ENCODE results near the gene NOL3. TPM values are rescaled to one million over a fixed set of nuclear protein-coding genes. Genes with fewer than 3 reads are reported as not detected.

NOL3 gene
- total and polyA plus RNA-seq, 2 of the 4 experiments (the other 2 are of a cell fraction), result 6.1 to 17.2 TPM

DNA sequence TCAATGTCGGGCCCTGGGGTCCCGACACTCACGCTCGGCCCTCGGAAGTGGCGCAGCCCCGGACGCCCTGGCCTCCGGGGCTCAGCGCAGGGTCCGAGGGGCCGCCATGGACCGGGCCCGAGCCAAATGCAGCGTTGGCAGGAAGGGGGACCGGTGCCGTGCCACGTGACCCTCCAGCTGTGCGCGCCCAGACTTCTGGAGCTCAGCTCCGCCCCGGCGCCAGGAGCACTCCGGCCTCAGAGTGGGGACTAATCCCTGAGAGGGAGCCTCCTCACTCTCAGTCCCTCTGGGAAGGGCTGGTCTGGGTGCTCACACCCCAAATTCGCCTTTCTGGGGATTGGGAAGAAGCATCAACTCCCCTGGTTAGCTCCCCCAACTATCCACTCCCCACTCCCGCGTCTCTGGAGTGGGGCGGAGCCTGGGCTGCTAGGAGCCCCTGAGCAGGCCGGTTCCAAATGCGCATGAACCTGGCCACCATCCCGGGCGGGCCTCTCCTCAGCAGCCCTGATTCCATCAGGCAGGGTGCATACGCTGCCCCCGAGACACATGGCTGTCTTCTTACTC is 19.4 kb upstream of the NOL3 start, which contains the start of gene B3GNT9:
Gene B3GNT9 (minus strand): TSS at position 166 of the 564 bp plus-strand sequence. CDS start 513 bp downstream, outside the sequence.
- Histone ChIP-seq H3K14ac (replicated peaks; ENCODE audit: low read depth, low read length) (peak within 1 kb of the TSS; percentile 96), H3K9me1 (ENCODE audit: insufficient read depth, low read length) (peaks cover 4% of the 10 kb centered on the region; the same call in 1 of the 2 replicates), H3K79me1 (ENCODE audit: low read depth in 1 of 2, low read length in 2 of 2) (peaks cover 0 to 30% of the 10 kb centered on the region in 2 experiments; a peak in 2 of 4 replicates), H2BK5ac (ENCODE audit: low read depth, low read length, poor library complexity, severe bottlenecking) (peak within 1 kb of the TSS; percentile 87), H4K8ac (ENCODE audit: low read depth in 2 of 2, low read length in 2 of 2) (peak within 1 kb of the TSS; percentile 72 to 97), H2BK20ac (ENCODE audit: low read depth, low read length) (peak within 1 kb of the TSS; percentile 47), H3K4me1 (ENCODE audit: control insufficient read depth, insufficient read depth, low read length) (peaks cover 6% of the 10 kb centered on the region; the same call in 1 of the 2 replicates), H4K20me1 (ENCODE audit: insufficient read depth, low read length) (peaks cover 20% of the 10 kb centered on the region), H2AK5ac (ENCODE audit: low read depth, low read length) (peak within 1 kb of the TSS; percentile 66), H3K18ac (ENCODE audit: low read depth, low read length) (peak within 1 kb of the TSS; percentile 66; the same call in 1 of the 2 replicates), H2AK9ac (replicated peaks; ENCODE audit: low read depth, low read length, poor library complexity) (peak within 1 kb of the TSS; percentile 95), H3K27me3 (ENCODE audit: control insufficient read depth, insufficient read depth, low read length) (no peaks in the 10 kb centered on the region), H2BK15ac (ENCODE audit: low read depth, low read length) (peak within 1 kb of the TSS; percentile 77; the same call in 2 of the 3 replicates), H3K4ac (ENCODE audit: low read depth, low read length) (peak within 1 kb of the TSS; percentile 87), H3K4me2 (ENCODE audit: low read depth, low read length) (peak within 1 kb of the TSS; percentile 84), H3K36me3 (ENCODE audit: control insufficient read depth, insufficient read depth, low read length) (peaks cover 31% of the 10 kb centered on the region), H3K56ac (ENCODE audit: extremely low read depth, insufficient read depth, low read length) (peak within 1 kb of the TSS; percentile 88), H3K23ac (ENCODE audit: low read depth, low read length) (peak within 1 kb of the TSS; percentile 81), H2AFZ (replicated peaks; ENCODE audit: low read length, poor library complexity) (peak within 1 kb of the TSS; percentile 99), H3K4me3 (ENCODE audit: insufficient read depth, low read depth, low read length) (peak within 1 kb of the TSS; percentile 76), H4K91ac (ENCODE audit: insufficient read depth, low read depth, low read length) (peak within 1 kb of the TSS; percentile 71), H4K5ac (ENCODE audit: low read depth, low read length) (peak within 1 kb of the TSS; percentile 65), H3K9ac (ENCODE audit: low read depth, low read length) (peak within 1 kb of the TSS; percentile 64), H3K9me3 (ENCODE audit: control insufficient read depth, insufficient read depth, low read length) (no peaks in the 10 kb centered on the region), H3K27ac (ENCODE audit: insufficient read depth, low read length) (peak within 1 kb of the TSS; percentile 92), H2BK120ac (ENCODE audit: low read depth, low read length) (peak within 1 kb of the TSS; percentile 82)
- TF ChIP-seq RFX5 (IDR thresholded peaks at IDR 0.05; ENCODE audit: low read depth, low read length), result no peak
- no peak for TF ChIP-seq BHLHE40 (IDR thresholded peaks at IDR 0.05; ENCODE audit: low read depth, low read length)
- peak; percentile 39; the same call in 1 of the 2 replicates for TF ChIP-seq MAZ (IDR thresholded peaks at IDR 0.05; ENCODE audit: borderline replicate concordance, low read depth, low read length)
- TF ChIP-seq, protein P1, sequence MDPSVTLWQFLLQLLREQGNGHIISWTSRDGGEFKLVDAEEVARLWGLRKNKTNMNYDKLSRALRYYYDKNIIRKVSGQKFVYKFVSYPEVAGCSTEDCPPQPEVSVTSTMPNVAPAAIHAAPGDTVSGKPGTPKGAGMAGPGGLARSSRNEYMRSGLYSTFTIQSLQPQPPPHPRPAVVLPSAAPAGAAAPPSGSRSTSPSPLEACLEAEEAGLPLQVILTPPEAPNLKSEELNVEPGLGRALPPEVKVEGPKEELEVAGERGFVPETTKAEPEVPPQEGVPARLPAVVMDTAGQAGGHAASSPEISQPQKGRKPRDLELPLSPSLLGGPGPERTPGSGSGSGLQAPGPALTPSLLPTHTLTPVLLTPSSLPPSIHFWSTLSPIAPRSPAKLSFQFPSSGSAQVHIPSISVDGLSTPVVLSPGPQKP (IDR thresholded peaks at IDR 0.05; ENCODE audit: borderline replicate concordance, low read depth, low read length), result no peak
- no peak for TF ChIP-seq CHD1 (IDR thresholded peaks at IDR 0.05; ENCODE audit: low read depth, low read length)
- TF ChIP-seq MXI1 (IDR thresholded peaks at IDR 0.05; ENCODE audit: borderline replicate concordance, low read depth, low read length), result peak; percentile 12; the same call in 1 of the 2 replicates
- no peak for TF ChIP-seq POLR2A (IDR thresholded peaks at IDR 0.05; ENCODE audit: low read depth, low read length)
- TF ChIP-seq USF2 (IDR thresholded peaks at IDR 0.05; ENCODE audit: low read depth, low read length), result peak; percentile 88
- in situ Hi-C loops (cut with MboI; ENCODE audit: low sequenced_read_pairs), result no loop called here
- BruUV-seq (replicated peaks), result no TSS peak
- dilution Hi-C loops (cut with HindIII; ENCODE audit: low sequenced_read_pairs, unreplicated experiment), result no loop called here
- CTCF ChIA-PET, result interaction anchor here (0.7 to 1.0 kb wide), 4 partner anchors 10 to 47 kb away, joined by 3 to 4 read pairs (median 3); no protein-coding TSS in a partner anchor
- ATAC-seq (ENCODE audit: low read depth) (peak; percentile 78), DNase-seq (peak; percentile 66)
- POLR2A ChIA-PET (ENCODE audit: unreplicated experiment), result no interaction called here
- WGBS, 2 experiments (ENCODE audit: extremely low coverage in 2 of 2, insufficient read length in 1 of 2), result 1% methylated on average over 10 of the region's 34 CpGs; no CpG with 5 or more reads in 1 of the 2 experiments
- intact Hi-C loops (cut with micrococcal nuclease), result loop anchor here (2.0 to 10.0 kb wide), 2 partner anchors 132 to 256 kb away; no protein-coding TSS in a partner anchor
